Epithelial cell of umbilical artery (primary cell): ENCODE measurements around the gene THAP12. TPM values are rescaled to one million over a fixed set of nuclear protein-coding genes. Genes with fewer than 3 reads are reported as not detected.

Experiments used
- total RNA-seq: library from RNA; depleted of rRNA; stranded (reverse); fragments of >200 nt; gene quantifications from 2 replicates; pipeline ENCODE4 v1.2.3, GENCODE V29; 2014

THAP12 gene, protein sequence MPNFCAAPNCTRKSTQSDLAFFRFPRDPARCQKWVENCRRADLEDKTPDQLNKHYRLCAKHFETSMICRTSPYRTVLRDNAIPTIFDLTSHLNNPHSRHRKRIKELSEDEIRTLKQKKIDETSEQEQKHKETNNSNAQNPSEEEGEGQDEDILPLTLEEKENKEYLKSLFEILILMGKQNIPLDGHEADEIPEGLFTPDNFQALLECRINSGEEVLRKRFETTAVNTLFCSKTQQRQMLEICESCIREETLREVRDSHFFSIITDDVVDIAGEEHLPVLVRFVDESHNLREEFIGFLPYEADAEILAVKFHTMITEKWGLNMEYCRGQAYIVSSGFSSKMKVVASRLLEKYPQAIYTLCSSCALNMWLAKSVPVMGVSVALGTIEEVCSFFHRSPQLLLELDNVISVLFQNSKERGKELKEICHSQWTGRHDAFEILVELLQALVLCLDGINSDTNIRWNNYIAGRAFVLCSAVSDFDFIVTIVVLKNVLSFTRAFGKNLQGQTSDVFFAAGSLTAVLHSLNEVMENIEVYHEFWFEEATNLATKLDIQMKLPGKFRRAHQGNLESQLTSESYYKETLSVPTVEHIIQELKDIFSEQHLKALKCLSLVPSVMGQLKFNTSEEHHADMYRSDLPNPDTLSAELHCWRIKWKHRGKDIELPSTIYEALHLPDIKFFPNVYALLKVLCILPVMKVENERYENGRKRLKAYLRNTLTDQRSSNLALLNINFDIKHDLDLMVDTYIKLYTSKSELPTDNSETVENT
- 41.3 and 52.1 TPM in 2 replicates for total RNA-seq

DNA sequence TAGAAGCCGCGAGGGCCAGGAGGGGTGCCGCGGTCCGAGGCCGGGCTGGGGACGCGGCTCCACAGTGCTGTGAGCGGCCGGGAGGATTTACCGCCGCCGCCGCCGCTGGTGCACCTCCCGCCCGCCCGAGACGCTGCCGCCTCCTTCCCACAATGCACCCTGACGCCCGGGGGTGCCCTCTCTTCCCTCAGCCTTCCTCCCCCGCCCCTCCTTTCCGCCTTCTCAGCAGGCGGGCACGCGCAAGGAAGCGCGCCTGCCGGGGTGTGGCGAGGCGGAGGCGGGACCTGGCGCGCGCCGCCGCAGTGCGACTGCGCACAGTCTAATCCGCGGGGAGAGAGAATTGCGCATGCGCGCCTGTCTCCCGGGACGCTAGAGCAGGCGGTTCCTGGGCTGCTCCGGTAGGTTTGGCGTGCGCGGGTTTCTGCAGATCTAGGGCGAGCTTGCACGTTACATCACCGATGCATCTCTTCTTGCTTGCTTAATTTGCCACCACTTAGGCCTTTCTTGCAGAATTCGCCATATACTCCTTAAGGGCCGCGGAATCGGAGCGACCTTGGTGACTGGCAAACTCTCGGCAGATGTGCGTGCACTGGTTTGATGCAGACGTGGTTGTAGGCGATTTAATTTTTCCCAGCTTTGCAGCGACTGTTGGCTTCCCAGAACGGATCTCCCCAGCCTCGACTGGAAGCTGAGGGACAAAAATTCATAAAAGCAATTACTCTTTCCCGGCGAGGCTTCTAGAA, at the start of gene THAP12, which contains the start of gene GVQW3:
TSS of gene THAP12 (minus strand) at position 156 of the 743 bp plus-strand sequence. CDS start 296 bp downstream, outside the sequence.
TSS of gene GVQW3 (plus strand) at position 347 of the 743 bp plus-strand sequence. CDS start 506 bp downstream, outside the sequence.

Other genes starting within 250 kb of the THAP12 start
- 0.65 TPM in 1 of 2 replicates, not detected in the other for gene WNT11, start 174.6 kb downstream of the THAP12 start, total RNA-seq
- 0.97 and 3.0 TPM in 2 replicates for gene GVQW3, start 191 bp upstream of the THAP12 start, total RNA-seq
- 9.7 and 14.9 TPM in 2 replicates for gene EMSY, start 63.9 kb upstream of the THAP12 start, total RNA-seq